ENCODE results near the gene MEX3D.

MEX3D gene

DNA sequence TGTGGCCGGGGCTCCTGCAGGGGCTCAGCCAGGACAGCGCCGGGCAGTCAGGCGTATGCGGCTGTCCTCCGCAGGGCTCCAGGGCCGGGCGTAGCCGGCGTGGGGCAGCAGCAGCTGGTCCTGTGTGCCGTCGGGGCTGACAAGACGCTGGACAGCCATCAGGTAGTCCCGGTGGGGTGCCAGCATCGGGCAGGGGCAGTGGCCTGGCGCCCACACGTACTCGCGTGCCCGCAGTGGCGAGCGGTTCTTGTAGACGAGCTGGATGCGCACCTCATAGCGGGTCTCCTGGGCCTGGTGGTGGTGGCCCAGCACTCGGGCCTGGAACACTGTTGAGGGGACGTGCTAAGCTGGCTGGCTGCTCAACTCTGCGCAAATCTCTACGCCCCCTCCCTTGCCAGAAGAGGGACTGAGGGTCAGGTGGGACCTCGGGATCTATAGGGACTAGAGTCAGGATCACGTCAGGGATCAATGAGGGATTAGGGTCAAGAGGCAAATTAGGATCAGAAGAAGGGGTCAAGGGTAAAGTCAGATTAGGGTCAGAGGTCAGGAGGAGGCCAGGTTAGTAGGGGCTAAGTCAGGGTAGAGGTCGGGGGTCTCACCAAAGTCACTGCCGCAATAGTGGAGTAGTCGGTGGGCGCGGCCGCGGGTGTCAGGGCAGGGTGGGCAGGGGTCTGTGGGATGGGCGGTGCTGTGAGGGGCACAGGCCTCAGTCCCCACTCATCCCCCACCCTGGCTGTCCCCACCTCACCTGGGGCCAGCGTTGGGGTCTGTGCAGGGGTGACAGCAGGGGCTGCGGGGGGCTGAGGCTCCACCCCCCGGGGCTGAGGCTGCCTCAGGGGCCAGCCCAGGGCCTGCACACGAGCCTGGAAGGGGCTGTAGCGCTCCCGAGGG, 61.9 kb downstream of the MEX3D start:
- no peak overlapping the region for H3K27ac ChIP-seq

DNA sequence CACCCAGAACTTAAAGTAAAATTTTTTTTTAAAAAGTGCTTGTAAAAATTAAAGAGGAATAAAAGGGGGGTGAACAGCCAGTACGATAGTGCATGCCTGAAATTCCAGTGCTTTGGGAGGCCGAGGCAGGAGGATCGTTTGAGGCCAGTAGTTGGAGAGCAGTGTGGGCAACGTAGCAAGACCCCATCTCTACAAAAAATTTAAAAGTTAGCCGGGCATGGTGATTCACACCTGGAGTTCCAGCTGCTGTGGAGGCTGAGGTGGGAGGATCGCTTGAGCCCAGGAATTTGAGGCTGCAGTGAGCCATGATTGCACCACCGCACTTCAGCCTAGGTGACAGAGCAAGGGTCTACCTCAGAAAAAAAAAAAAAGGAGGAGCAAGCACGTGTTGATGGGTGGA, 63.1 kb downstream of the MEX3D start:
- Histone ChIP-seq H3K4me1 (ENCODE audit: control insufficient read depth in 1 of 2, insufficient read depth in 1 of 2, low read depth in 1 of 2, low read length in 1 of 2) (peaks cover 4 to 10% of the 10 kb centered on the region in 2 experiments), H3K27me3 (peaks cover 90% of the 10 kb centered on the region), H3K27ac (no peak overlapping the region), H3K9me3 (peaks cover 4% of the 10 kb centered on the region), H3K4me3 (ENCODE audit: low read depth in 1 of 2, low read length in 1 of 2) (no peak overlapping the region), H3K36me3 (no peaks in the 10 kb centered on the region)
- TF ChIP-seq, protein P1, sequence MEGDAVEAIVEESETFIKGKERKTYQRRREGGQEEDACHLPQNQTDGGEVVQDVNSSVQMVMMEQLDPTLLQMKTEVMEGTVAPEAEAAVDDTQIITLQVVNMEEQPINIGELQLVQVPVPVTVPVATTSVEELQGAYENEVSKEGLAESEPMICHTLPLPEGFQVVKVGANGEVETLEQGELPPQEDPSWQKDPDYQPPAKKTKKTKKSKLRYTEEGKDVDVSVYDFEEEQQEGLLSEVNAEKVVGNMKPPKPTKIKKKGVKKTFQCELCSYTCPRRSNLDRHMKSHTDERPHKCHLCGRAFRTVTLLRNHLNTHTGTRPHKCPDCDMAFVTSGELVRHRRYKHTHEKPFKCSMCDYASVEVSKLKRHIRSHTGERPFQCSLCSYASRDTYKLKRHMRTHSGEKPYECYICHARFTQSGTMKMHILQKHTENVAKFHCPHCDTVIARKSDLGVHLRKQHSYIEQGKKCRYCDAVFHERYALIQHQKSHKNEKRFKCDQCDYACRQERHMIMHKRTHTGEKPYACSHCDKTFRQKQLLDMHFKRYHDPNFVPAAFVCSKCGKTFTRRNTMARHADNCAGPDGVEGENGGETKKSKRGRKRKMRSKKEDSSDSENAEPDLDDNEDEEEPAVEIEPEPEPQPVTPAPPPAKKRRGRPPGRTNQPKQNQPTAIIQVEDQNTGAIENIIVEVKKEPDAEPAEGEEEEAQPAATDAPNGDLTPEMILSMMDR (IDR thresholded peaks at IDR 0.05), result no peak

More for the DNA sequence above, 61.9 kb downstream of the MEX3D start:
- peaks cover 4% of the 10 kb centered on the region for H3K9me3 ChIP-seq
- peaks cover 4 to 10% of the 10 kb centered on the region in 2 experiments for H3K4me1 ChIP-seq (ENCODE audit: control insufficient read depth in 1 of 2, insufficient read depth in 1 of 2, low read depth in 1 of 2, low read length in 1 of 2)
- TF ChIP-seq, protein P1 (IDR thresholded peaks at IDR 0.05), result no peak
- H3K36me3 ChIP-seq, result no peaks in the 10 kb centered on the region
- no peak overlapping the region for H3K4me3 ChIP-seq (ENCODE audit: low read depth in 1 of 2, low read length in 1 of 2)
- peaks cover 98% of the 10 kb centered on the region for H3K27me3 ChIP-seq
